Breast epithelium (tissue), 4 donors: ENCODE measurements around the gene TMSB15C. TPM values are rescaled to one million over a fixed set of nuclear protein-coding genes. Genes with fewer than 3 reads are reported as not detected.
"Not testable (repeated sequence)": the region's sequence is repeated elsewhere in the genome, so short reads cannot be mapped to it uniquely, and the experiment has no call there.

Experiments
- DNase-seq, 2 donors: peaks; one replicate each; pipeline ENCODE4 v3.0.0-alpha.2; 2019; ENCODE audit warnings: low spot score in 2 of 2
- H3K27ac ChIP-seq, 2 donors: fragments of 200-600 bp; sonication (generic) in 1 of 2; one replicate each; pipeline ENCODE4 v1.5.1; 2016 to 2019; ENCODE audit warnings: mild to moderate bottlenecking in 1 of 2
- H3K27me3 ChIP-seq, 2 donors: fragments of 200-600 bp; sonication (generic) in 1 of 2; one replicate each; pipeline versions ENCODE4 v1.5.1 to v1.6.0; 2017 to 2019; ENCODE audit warnings: control low read depth in 1 of 2, mild to moderate bottlenecking in 1 of 2
- H3K36me3 ChIP-seq: fragments of 200-600 bp; one replicate; pipeline ENCODE4 v1.5.1; 2019
- H3K4me1 ChIP-seq, 2 donors: fragments of 200-600 bp; sonication (generic); one replicate each; pipeline ENCODE4 v1.5.1; 2016 to 2019; ENCODE audit warnings: control low read depth in 1 of 2
- H3K4me3 ChIP-seq, 3 donors: fragments of 200-600 bp; sonication (generic); 1 replicate in 2 of 3; 2 replicates in 1 of 3; pipeline ENCODE4 v1.5.1; 2016 to 2019; ENCODE audit warnings: mild to moderate bottlenecking in 3 of 3, moderate library complexity in 2 of 3
- H3K9me3 ChIP-seq, 2 donors: fragments of 200-600 bp; sonication (generic) in 1 of 2; one replicate each; pipeline ENCODE4 v1.5.1; 2016 to 2019; ENCODE audit warnings: control low read depth in 1 of 2
- CTCF ChIP-seq, 3 donors: fragments of 450-650 bp; IDR thresholded peaks; one replicate each; pipeline ENCODE4 v1.5.1; 2016 to 2017; ENCODE audit warnings: antibody characterized with exemption in 3 of 3, mild to moderate bottlenecking in 3 of 3, moderate library complexity in 3 of 3
- POLR2A ChIP-seq: fragments of 450-650 bp; IDR thresholded peaks from one replicate; pipeline ENCODE4 v1.6.1; 2016; ENCODE audit warnings: antibody characterized with exemption, mild to moderate bottlenecking, moderate library complexity
- POLR2AphosphoS5 ChIP-seq, 3 donors: sonication (generic); formaldehyde crosslinking; IDR thresholded peaks; one replicate each; pipeline ENCODE4 v1.6.1; 2017; ENCODE audit warnings: antibody characterized with exemption in 3 of 3
- intact Hi-C: fragments of 100-400 bp; cut with DNase I; formaldehyde crosslinking; loops from one replicate; pipeline ENCODE4 v1.15.1; 2023; ENCODE audit warnings: low total_unique reads
- total RNA-seq, 3 donors: library from RNA; depleted of rRNA; stranded (reverse); fragments of >200 nt; gene quantifications; one replicate each; pipeline ENCODE4 v1.1.0, GENCODE V29; 2016

The TMSB15C gene
- total RNA-seq, 3 donors from 2014 or later, result 1.8 to 6.2 (median 4.1) TPM

DNA sequence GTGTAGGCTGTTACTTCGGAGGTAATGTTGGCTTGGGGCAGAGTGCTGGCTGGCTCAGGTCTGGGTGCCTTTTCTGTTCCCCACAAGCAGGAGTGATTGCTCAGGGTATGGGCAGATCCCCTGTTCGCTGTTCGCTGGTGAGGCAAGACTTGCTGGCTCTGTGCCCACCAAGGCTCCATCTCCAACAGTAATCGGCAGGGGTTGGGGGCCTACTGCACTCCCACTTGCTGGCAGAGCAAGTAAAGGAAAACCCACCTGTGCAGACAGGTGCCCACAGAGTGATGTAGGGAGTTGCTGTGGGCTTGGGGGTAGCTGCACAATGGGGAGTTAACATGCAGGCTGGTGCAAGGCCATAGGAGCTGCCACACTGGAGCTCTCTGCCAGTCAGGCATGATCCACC is 8.0 kb upstream of the TMSB15C start:
- intact Hi-C loops, result no loop called here
- Histone ChIP-seq H3K27ac (no peak overlapping the region), H3K9me3 (peaks cover 0 to 7% of the 10 kb centered on the region in 2 donors), H3K36me3 (no peaks in the 10 kb centered on the region), H3K4me3 (no peak overlapping the region), H3K4me1 (no peaks in the 10 kb centered on the region), H3K27me3 (peaks cover 0 to 46% of the 10 kb centered on the region in 2 donors)
- TF ChIP-seq POLR2AphosphoS5 (IDR thresholded peaks at IDR 0.05), result no peak
- no peak for TF ChIP-seq CTCF (IDR thresholded peaks at IDR 0.05)
- no peak for TF ChIP-seq POLR2A
- no peak for DNase-seq

DNA sequence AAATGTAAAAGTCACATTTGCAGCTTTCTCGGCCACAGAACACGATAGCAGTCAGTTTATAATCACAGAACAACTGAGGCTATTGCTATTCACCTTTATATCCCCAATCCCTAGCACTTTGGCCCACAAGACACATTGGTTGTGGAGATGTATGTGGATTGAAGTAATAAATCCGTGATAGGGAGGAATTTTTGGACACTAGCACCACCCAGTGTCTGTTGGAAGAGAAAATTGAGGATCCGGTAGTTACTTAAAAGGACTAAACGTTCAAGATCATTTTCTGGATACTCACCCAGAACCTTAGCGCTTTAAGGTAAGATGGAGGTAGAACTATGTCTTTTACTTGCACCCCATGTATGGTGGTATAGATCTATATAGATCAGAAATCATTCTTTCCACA is 1.8 kb upstream of the TMSB15C start:
- H3K27ac ChIP-seq, H3K36me3 ChIP-seq, H3K4me3 ChIP-seq, H3K27me3 ChIP-seq, DNase-seq, intact Hi-C loops, H3K9me3 ChIP-seq, H3K4me1 ChIP-seq: not testable (repeated sequence)

DNA sequence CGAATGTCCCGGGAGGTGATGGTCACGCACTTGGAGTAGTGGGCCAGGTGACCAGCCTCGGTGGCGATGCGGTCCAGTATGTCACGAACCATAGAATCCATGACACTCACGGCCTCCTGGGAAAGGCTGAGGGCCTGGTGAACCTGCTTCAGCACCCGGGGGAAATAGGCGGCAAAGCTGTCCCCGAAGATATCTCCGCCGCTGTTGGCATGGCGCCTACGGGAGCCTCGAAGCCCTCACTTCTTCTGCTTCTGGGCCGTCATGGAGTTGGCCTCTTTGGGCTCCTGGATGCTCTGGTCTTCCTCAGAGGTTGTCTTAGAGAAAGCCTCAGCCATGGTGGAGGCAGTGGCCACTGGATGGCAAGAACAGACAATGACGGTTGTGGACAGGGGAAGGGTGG is 13.4 kb downstream of the TMSB15C start:
- H3K4me3 ChIP-seq, DNase-seq, intact Hi-C loops, H3K27me3 ChIP-seq, H3K9me3 ChIP-seq, H3K4me1 ChIP-seq, H3K27ac ChIP-seq, H3K36me3 ChIP-seq: not testable (repeated sequence)

- H3K36me3 ChIP-seq, H3K4me3 ChIP-seq, H3K4me1 ChIP-seq, H3K27me3 ChIP-seq, intact Hi-C loops, H3K9me3 ChIP-seq, DNase-seq, H3K27ac ChIP-seq: not testable (repeated sequence)
Observed at GRCh38 chrX:104054956-104055355, 21.1 kb downstream of the TMSB15C start.

- H3K4me1 ChIP-seq, result no peaks in the 10 kb centered on the region
- intact Hi-C loops, result no loop called here
- H3K36me3 ChIP-seq, result no peaks in the 10 kb centered on the region
- H3K27ac ChIP-seq, result no peak overlapping the region
- DNase-seq, result no peak
- H3K4me3 ChIP-seq, result no peak overlapping the region
- TF ChIP-seq POLR2A (no peak), POLR2AphosphoS5 (IDR thresholded peaks at IDR 0.05) (no peak), CTCF (IDR thresholded peaks at IDR 0.05) (no peak)
- no peaks in the 10 kb centered on the region for H3K9me3 ChIP-seq
- peaks cover 0 to 37% of the 10 kb centered on the region in 2 donors for H3K27me3 ChIP-seq
Observed at GRCh38 chrX:104047171-104047570, 28.9 kb downstream of the TMSB15C start.

- H3K4me3 ChIP-seq, result no peak overlapping the region
- no peak overlapping the region for H3K27ac ChIP-seq
- TF ChIP-seq CTCF (IDR thresholded peaks at IDR 0.05), result no peak
- no peak for TF ChIP-seq POLR2AphosphoS5 (IDR thresholded peaks at IDR 0.05)
- TF ChIP-seq POLR2A, result no peak
- intact Hi-C loops, result no loop called here
- H3K9me3 ChIP-seq, result no peaks in the 10 kb centered on the region
- H3K36me3 ChIP-seq, result no peaks in the 10 kb centered on the region
- DNase-seq, result no peak
- no peaks in the 10 kb centered on the region for H3K4me1 ChIP-seq
- H3K27me3 ChIP-seq, result peaks cover 0 to 41% of the 10 kb centered on the region in 2 donors
Observed at GRCh38 chrX:104045642-104046041, 30.4 kb downstream of the TMSB15C start.

DNA sequence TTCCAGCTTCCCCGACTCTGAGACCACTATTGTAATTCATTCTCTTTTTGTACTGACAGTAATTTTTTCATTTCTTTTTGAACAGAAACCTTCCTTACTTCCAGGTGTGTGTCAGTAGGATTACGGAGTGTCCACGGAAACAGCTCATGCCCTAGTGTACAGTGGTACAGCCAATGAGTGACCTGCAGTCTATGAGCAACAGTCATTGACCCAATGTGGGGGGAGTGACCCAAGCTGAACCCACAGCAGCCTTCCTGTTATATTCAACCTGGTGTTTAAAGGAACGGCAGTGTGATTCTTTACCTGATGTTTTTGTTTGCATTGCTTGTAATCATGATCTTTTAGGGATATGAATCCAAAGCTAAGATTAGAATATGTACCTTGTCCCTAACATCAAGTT is 35.0 kb downstream of the TMSB15C start:
- no peaks in the 10 kb centered on the region for H3K4me1 ChIP-seq
- peaks cover 0 to 44% of the 10 kb centered on the region in 2 donors for H3K27me3 ChIP-seq
- intact Hi-C loops, result no loop called here
- DNase-seq, result no peak
- H3K36me3 ChIP-seq, result no peaks in the 10 kb centered on the region
- H3K27ac ChIP-seq, result no peak overlapping the region
- no peak for TF ChIP-seq POLR2A
- no peak for TF ChIP-seq CTCF (IDR thresholded peaks at IDR 0.05)
- TF ChIP-seq POLR2AphosphoS5 (IDR thresholded peaks at IDR 0.05), result no peak
- no peak overlapping the region for H3K4me3 ChIP-seq
- H3K9me3 ChIP-seq, result no peaks in the 10 kb centered on the region
